NCI-H2171 (cell line): ENCODE results near the gene PDX1.

Experiments used
- DNase-seq: peaks from one replicate; lab custom pipeline; 2025; lab: John Stamatoyannopoulos, UW

PDX1 gene

DNA sequence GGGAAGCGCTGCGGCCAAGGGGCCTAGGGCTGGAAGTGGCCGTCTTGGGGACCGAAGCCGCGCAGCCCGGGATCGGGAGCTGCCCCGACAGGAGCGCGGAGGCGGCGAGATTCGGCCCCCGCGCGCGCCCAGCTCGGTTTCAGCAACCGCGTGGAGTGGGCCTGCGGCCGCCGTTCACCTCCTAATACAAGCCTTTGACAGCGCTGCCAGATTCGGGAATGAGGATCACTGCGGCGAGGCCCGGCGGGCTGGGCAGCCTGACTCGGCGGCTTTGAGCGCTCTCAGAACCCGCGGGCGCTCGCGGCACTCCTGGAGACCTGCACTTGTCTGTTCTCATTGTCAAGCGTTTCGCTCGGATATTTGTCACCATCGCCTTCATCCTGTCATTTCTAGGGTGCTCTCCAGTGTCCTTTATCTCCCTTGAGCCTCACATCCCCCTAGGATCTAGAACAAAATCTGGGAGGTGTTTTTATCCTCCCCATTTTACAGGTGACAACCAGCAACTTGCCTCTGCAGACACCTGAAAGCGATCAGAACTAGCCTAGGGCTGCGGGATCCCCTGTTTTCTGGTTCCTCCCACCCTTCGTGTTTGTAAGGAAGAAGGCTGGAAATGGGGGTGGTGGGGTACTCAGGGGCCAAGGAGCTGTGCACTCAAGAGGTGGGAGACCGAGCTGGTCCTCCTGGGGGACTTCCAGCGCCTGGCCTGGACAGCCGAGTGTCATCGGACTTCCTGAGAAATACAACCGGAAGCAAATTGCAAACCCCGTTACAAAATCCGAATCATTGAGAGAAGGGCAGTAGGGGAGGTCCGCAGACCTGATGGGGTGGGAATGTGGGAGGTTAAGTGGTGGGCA, 50.8 kb downstream of the PDX1 start:
- no peak for DNase-seq

DNA sequence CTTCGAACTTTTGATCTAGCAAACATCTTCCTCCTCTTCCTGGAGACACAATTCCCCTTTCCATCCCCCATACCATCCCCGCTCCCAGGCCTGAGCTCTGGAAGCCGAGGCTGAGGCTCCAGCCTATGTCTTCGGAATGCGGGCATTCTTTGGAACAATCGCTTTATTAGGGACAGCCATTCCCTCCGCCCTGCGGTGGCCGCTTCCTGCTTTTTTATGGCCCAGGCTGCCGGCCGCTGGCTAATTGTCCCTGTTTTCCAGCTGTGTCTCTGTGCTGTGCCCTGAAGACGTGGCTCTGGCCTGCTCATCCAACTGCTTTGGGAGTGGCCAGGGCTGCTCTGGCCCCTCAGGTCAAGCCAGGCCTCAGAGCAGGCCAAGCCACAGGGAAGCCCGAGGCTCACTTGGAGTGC, 51.4 kb downstream of the PDX1 start:
- no peak for DNase-seq

DNA sequence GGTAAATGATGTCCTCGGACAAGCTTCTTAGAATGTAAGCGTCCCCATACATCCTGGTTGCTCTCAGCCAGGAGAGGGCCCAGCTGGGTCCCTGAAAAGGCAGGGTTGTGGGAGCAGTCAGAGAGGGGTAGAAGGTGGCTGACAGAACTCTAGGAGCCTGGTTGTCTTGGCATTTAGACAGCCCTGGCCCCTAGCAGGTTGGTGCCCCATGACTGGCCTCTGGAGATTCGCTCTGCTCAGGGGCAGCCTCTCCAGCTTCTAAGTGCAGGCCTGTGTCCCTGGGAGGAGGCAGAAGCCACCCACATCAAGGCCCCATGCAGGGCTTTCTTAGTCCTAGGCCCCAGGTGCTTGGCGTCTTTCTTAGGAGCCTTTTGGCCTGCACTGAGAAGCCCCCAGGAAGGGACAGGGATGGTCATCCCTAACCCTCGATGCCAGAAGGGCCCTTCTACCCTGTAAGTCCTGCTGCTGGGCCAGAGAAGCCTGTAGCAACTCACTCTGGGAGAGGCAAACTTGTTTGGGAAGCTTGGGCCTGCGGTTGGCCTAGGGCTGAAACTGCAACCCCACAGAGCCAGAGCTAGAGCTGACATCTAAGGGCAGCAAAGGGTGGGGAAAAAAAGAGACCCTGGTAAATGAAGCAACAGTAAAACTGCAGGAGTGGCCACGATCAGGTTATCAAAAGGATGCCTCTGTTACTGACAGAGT, 52.1 kb downstream of the PDX1 start:
- DNase-seq: no peak

DNA sequence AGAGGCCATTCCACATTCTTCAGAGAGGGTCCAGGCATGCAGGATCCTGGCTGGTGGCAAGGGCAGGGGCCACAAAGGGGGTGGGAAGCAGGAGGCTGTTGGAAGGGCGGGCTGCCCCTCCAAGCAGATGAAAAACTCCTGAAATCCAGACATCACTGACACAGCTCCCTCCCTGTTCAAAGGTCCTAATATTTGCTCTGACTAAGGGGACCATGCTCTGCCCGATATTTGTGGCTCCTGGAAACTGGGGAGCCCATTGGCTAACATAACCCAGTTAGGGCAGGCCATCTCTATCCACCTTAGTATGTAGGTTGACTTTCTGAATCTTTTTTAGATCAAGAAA, 52.6 kb downstream of the PDX1 start:
- no peak for DNase-seq

DNA sequence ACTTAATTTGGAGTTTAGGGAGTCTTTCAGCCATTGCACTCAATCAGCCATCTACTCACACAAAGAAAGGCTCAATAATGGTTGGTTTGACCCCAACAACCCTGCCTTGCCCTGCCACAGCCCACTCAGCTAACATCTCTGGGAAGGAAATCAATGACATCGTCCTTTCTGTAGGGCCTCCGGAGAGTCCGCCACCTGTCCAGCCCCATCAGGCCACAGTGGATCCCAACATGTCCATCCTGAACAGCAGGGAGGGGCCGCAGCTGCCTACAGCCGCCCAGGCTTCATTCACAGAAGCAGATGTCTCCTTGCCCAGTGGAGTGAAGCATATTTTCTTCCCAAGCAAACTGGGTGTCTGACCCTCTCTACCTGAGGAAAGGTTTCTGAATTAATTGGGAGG, 53.5 kb downstream of the PDX1 start:
- no peak for DNase-seq

- DNase-seq: no peak
Measured at GRCh38 chr13:27973961-27974662, 54.3 kb downstream of the PDX1 start.
